Cerebellar nuclear complex (tissue), 1 donor: ENCODE measurements around the gene SLC25A44.
"Not testable (repeated sequence)": the region's sequence is repeated elsewhere in the genome, so short reads cannot be mapped to it uniquely, and the experiment has no call there.

Experiments used
- DNase-seq, 2 experiments: peaks; one replicate each; lab custom pipeline; 2025; lab: John Stamatoyannopoulos, UW

Gene SLC25A44

DNA sequence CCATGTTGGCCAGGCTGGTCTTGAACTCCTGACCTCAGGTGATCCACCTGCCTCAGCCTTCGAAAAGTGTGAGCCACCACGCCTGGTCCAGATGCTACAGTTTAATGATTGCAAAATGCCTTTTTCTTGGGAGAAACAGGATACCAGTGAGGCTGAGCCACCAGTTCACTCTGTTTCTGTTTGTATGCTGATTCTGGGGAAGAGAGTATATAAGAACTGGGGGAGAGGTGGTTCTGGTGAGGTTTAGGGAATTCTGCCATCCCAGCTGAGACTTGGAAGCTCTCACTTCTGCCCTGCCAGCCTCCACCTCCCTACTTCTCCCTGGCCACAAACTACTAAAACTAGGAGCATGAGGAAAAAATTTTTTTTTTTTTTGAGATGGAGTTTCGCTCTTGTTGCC lies 10.8 kb downstream of the SLC25A44 start:
- DNase-seq: no peak

DNA sequence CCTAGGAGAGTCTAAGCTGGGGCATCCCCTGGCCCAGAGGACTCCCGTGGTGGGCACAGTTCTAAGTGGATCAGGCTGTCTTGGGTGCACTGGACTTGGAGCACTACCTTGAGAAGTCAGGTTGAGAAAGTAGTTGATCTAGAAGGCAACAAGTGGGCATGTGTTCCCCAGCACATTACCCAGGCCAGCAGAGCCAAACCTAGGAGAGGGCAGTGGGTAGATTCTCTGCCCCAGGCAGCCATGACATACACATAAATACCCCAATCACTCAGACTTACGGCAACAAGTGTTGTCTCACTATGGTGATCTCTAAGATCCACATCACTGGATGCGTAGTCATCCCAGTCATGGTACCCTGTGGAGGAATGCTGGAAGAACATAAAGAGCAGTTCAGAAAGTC lies 17.3 kb downstream of the SLC25A44 start:
- DNase-seq: no peak

DNA sequence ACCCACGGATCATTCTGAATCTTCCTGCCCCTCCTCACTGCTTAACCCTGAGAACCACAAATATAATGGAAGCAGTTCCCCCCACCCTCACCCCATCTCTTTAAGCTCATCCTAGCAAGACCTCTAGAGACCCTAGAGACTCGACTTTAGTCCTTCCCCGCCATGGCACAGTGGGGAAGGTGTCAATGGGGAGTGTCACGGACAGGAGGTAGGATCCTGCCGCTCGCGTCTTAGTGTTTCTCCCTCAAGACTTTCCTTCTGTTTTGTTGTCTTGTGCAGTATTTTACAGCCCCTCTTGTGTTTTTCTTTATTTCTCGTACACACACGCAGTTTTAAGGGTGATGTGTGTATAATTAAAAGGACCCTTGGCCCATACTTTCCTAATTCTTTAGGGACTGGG lies 18.2 kb downstream of the SLC25A44 start:
- no peak for DNase-seq

DNA sequence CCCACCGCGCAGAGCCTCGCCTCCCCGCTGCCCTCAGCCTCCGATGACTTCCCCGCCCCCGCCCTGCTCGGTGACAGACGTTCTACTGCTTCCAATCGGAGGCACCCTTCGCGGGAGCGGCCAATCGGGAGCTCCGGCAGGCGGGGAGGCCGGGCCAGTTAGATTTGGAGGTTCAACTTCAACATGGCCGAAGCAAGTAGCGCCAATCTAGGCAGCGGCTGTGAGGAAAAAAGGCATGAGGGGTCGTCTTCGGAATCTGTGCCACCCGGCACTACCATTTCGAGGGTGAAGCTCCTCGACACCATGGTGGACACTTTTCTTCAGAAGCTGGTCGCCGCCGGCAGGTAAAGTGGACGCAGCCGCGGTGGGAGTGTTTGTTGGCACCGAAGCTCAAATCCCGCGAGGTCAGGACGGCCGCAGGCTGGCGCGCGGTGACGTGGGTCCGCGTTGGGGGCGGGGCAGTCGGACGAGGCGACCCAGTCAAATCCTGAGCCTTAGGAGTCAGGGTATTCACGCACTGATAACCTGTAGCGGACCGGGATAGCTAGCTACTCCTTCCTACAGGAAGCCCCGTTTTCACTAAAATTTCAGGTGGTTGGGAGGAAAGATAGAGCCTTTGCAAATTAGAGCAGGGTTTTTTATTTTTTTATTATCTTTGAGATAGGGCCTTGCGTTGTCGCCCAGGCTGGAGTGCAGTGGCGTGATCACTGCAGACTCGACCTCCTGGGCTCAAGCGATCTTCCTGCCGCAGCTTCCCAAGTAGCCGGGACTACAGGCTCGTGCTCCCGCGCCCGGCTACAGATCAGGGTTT lies 19.1 kb downstream of the SLC25A44 start, which contains the start of gene PMF1:
PMF1 (plus strand) TSS at position 175 of the 811 bp plus-strand sequence; CDS start at position 184, 9 bp downstream.
- DNase-seq: peak; percentile 88 to 93

DNA sequence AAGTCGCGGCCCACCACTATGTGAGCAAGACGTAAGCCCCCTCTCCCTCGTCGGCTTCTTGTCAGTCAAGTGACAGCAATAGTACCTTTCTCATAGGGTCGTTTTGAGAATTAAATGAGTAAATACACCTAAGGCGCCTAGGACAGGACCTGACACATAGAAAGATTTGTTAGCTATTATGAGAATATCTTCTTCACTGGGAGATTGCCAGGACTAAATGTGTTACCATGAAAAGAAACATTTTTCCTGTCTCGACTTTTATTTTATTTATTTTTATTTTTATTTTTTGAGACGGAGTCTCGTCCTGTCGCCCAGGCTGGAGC lies 19.7 kb downstream of the SLC25A44 start:
- DNase-seq: no peak

DNA sequence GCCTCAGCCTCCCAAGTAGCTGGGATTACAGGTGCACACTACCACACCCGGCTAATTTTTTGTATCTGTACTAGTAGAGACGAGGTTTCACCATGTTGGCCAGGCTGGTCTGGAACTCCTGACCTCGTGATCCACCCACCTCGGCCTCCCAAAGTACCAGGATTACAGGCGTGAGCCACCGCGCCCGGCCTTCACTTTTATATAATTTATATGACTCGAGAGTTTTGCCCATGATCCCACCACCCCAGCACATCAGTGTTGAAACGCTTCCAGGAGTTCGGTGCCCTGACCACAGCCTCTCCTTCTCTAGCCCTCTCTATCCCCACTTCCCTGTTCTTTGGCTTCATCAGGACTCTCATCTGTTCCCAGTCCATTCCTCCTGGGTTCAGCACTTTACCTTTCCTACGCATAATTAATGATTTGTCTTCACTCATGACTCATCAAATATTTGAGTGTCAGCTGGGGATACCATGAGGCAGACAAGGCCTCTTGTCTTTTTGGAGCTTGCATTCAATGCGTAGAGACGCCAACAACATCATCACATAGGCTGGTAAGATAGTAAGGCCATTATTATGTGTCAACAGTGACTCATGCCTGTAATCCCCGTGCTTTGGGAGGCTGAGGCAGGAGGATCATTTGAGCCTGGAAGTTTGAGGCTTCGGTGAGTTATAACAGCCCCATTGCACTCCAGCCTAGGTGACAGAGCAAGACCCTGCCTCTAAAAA lies 20.3 kb downstream of the SLC25A44 start:
- DNase-seq: no peak

DNA sequence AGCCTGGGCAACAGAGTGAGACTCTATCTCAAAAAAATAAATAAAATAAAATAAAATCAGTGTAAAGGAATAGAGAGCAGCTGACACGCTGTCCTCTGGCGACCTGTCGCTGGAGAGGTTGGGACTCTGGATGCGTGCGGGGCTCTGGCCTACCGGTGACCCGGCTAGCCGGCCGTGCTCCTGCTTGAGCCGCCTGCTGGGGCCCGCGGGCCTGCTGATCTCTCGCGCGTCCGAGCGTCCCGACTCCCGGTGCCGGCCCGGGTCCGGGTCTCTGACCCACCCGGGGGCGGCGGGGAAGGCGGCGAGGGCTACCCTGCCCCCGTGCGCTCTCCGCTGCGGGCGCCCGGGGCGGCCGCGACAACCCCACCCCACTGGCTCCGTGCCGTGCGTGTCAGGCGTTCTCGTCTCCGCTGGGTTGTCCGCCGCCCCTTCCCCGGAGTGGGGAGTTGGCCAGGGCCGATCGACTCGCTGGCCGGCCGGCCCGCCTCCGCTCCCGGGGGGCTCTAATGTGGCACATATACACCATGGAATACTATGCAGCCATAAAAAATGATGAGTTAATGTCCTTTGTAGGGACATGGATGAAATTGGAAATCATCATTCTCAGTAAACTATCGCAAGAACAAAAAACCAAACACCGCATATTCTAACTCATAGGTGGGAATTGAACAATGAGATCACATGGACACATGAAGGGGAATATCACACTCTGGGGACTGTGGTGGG lies 22.6 kb downstream of the SLC25A44 start:
- not testable (repeated sequence) for DNase-seq

DNA sequence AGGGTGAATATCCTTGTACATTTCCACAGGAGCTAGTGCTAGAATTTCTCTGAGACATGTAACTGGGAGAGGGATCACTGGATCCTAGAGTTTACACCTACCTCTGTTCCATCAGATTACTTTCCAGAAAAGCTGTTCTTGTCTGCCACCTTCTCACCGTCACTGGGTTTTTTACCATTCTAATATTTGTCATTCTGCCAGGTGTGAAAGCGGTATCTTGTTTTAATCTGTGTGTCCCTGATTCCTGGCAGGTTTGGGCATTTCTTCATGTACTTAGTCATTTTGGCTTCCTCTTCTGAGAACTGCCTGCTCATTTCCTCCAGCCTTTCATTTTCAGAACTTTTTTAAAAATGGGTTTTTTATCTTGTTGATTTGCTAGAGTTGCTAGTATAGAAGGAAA lies 24.0 kb downstream of the SLC25A44 start:
- no peak for DNase-seq

DNA sequence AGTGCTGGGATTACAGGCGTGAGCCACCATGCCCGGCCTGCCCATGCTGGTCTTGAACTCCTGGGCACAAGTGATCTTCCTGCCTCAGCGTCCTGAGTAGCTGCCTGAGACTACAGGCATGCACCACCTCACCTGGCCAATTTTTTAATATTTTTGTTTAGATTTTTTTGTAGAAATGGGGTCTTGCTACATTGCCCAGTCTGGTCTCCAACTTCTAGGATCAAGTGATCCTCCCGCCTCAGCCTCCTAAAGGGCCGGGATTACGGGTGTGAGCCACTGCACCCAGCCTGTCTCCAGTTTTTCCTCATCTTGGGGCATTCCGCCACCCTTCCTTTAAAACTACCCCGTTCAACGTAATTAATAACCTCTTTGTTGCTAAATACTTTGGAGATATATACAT lies 26.3 kb downstream of the SLC25A44 start:
- DNase-seq: no peak

DNA sequence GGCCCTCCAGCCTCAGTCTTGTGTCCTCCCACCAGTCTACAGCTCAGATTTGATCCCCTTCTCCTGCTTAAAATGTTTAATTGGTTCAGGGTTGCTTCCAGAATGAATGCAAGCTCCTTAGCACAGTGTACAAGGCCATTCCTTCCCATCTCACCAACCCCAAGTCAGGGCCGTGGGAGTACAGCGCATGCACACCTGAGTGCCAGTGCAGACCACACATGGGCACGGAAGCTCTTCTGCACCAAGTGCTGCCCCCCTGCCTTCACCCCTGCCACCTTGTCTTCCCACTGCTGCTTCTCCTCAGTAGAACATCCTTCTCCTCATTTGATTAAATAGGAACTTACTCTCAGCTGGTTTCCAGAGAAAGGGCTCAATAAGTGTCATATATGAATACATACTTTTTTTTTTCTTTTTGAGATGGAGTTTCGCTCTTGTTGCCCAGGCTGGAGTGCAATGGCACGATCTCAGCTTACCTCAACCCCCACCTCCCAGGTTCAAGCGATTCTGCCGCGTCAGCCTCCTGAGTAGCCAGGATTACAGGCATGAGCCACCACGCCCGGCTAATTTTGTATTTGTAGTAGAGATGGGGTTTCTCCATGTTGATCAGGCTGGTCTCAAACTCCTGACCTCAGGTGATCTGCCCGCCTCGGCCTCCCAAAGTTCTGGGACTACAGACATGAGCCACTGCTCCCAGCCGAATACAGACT lies 28.2 kb downstream of the SLC25A44 start:
- DNase-seq: no peak

DNA sequence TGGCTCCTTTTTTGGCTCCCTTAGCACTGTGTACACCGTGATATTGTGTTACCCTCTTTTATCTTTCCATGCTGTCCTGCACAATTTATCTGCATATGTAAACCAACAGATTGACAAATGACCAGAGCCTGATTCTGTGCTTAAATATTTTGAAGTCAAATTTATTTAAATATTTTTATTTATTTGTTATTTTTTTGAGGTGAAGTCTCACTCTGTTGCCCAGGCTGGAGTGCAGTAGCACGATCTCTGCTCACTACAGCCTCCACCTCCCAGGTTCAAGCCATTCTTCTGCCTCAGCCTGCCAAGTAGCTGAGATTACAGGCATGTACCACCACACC lies 31.7 kb downstream of the SLC25A44 start:
- DNase-seq: no peak

DNA sequence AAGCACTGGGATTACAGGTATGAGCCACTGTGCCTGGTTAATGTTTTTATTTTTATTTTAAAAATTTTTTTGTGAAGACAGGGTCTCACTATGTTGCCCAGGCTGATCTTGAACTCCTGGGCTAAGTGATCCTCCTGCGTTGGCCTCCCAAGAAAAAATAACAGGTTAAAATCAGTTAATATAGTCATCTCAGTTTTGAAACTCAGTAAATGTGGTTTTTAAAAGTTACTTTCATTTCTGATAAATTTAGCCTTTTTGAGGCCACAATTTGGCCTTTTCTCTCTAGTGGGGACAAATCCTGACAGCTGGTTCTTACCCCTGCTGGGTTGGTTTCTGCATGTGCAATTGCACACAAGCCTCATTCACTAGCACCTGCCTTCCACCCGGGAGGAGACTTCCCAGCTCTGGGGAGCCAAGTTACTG lies 32.2 kb downstream of the SLC25A44 start:
- no peak for DNase-seq

DNA sequence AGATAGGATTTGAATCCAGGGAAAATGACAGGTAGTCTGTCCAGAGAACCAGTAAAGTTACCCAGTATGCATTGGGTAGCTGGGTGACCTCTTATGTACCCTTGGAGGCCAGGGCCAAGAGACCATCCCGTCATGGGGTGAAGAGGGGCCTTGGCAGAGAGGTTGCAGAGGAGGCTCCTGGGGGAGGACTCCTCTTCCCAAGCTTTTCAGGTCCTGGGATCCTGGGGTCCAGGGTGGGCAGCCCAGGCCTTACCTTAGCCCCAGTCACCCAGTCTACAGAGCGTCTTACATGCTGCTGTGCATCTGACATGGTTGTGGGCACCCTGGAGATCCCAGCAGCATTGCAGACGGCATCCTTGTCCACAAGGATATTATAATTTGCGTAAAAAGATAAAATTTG lies 32.9 kb downstream of the SLC25A44 start:
- DNase-seq: no peak

DNA sequence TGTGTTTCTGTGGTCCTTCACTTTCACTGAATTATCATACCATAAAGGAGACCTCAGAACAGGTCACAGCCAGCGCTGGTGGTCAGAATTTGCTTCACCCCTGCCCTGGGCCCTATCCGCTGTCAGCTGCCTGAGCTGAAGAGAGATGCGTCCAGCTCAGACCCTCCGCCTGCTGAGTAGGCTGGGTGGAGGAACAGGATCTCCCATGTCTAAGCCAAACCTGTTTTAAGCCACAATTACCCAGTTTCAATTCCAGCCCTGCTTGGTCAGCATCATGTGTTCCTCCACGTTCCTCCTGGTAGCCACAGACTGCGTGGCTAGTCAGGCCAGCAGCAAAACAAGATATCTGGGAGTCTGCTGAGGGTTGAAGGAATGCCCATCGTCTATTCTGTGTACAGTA lies 34.6 kb downstream of the SLC25A44 start:
- no peak for DNase-seq

DNA sequence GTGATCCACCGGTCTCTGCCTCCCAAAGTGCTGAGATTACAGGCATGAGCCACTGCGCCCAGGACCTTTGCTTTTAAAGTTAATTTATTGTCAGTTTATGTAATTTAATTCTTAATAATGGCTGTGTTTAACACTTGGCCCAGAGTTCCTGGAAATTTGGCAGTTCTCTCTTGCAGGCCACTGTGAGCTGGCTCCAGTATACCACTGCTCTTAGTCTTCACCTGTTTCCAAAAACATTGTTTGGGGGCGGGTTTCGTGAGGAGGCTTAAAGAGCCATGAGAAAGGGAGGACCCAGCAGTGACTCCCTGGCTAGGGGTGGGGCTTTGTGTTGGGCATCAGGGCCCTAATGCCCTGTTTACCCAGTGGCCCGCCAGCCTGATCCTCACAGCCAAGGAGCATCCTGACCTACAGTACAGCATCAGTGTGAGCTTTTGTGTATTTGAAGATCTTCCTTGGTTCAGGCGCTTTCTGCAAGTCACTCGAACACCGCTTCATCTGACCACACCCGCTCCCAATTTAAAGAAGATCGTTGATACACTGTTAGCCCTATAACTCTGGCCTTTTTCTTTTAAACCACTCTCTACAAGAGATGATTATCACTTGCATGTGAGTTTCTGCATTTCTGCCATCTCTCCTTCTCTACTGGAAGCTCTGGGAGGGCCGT lies 36.0 kb downstream of the SLC25A44 start:
- DNase-seq: no peak

DNA sequence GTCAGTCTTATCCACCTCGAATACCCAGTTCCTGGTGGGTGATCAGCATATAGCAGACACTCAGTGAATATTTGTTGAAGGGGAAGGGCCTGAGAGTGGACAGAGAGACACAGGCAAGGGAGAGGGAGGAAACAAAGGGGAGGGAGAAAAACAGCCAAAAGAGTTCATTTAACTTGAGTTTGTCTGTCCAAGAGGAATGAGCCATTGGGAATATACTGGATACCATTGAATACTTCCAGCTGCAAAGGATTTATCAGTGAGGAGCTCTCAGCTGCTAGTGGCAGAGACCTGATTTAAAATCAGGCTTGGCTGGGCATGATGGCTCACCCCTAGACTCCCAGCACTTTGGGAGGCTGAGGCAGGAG lies 36.6 kb downstream of the SLC25A44 start:
- DNase-seq: no peak

DNA sequence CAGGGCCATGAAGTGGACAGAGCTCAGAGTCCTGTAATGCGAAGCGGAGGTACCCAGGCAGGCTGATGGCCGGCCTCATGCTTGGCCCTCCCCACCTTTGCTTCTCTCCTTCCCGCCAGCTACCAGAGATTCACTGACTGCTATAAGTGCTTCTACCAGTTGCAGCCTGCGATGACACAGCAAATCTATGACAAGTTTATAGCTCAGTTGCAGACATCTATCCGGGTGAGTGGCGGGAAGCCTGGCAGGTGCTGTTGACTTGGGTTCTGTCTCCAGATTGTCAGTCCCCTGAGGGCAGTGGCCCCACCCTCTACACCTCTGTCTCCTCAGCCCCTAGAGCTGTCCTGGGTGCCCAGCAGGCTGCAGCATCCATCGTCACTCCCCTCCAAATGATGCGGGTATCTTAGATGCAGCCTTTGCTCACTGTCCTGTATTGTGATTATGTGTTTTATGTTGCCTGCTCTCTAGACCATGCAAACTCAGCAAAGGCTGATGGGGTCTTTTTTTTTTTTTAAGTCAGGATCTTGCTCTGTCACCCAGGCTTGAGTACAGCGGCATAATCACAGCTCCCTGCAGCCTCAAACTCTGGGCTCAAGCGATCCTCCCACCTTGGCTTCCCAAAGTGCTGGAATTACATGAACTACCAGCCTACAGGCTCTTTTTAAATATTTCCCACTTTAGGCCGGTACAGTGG lies 38.4 kb downstream of the SLC25A44 start:
- DNase-seq: no peak

DNA sequence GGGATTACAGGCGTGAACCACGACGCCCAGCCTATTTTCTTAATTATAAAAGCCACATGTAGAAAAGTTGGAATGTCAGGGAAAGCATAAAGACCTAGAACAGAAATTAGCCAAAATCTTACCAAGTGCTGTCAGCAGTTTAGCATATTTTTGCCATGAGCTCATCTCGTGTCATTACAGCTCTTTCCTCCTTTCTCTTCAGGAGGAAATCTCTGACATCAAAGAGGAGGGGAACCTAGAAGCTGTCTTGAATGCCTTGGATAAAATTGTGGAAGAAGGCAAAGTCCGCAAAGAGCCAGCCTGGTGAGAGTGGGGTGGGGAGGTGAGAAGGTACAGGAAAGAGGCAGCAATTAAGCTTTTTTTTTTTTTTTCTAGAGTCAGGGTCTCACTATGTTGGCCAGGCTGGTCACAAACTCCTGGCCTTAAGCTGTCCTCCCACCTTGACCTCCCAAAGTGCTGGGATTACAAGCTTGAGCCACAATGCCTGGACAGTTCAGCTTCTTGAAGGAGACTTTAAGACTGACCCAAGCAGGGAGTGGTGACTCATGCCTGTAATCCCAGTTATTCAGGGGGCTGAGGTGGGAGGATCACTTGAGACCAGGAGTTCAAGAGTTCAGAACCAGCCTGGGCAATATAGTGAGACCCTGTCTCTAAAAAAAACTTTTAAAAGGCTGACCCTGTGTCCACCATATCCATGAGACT lies 39.7 kb downstream of the SLC25A44 start:
- DNase-seq: no peak

DNA sequence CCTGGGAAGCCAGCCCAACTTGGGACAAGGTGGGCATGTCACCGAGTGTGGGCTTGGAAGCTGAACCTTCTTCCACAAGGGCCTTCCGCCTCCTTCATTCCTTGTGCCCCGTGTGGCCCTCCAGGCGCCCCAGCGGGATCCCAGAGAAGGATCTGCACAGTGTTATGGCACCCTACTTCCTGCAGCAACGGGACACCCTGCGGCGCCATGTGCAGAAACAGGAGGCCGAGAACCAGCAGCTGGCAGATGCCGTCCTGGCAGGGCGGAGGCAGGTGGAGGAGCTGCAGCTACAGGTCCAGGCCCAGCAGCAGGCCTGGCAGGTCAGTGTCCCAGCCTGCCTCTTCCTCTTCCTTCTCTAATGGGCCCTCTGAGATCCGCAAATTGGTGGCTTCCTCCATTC lies 42.3 kb downstream of the SLC25A44 start:
- no peak for DNase-seq

DNA sequence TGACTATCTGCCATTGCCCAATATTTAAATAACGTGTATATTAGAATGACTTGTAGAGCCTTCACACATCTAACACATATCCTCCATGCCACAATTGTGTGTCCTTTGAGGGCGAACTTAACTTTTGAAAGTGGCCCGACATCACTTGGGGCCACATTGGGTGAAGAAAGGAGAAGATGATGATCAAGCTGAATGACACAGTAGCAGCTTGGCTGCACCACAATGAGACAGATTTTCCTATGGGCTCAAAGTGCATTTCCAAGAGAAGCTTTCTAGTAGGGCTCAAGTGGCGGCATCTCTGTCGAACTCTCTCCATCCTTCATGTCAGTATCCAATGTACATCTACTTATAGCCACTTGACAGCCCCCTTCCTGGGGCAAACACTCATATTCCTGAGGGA lies 44.3 kb downstream of the SLC25A44 start:
- no peak for DNase-seq
